HG02884 (cell line): ENCODE measurements around the gene SLC16A6.
"Not testable (repeated sequence)": the region's sequence is repeated elsewhere in the genome, so short reads cannot be mapped to it uniquely, and the experiment has no call there.

ENCODE experiments used
- ATAC-seq: cut with Tn5 transposase; IDR thresholded peaks from one replicate; pipeline ENCODE4 v1.9.1; 2021; ENCODE audit warnings: mild to moderate bottlenecking, moderate library complexity; ENCODE audit not compliant: unreplicated experiment

SLC16A6 gene

GRCh38 chr17:68225055-68225454, 65.9 kb downstream of the SLC16A6 start:
- ATAC-seq: not testable (repeated sequence)

GRCh38 chr17:68222606-68223005, 68.3 kb downstream of the SLC16A6 start:
- no peak for ATAC-seq

- no peak for ATAC-seq
Observed at GRCh38 chr17:68221786-68222185, 69.1 kb downstream of the SLC16A6 start.

- not testable (repeated sequence) for ATAC-seq
Observed at GRCh38 chr17:68220786-68221185, 70.1 kb downstream of the SLC16A6 start.

- ATAC-seq: not testable (repeated sequence)
Observed at GRCh38 chr17:68220186-68220585, 70.7 kb downstream of the SLC16A6 start.

- not testable (repeated sequence) for ATAC-seq
Observed at GRCh38 chr17:68219429-68219828, 71.5 kb downstream of the SLC16A6 start.
